Stimulated activated CD4-positive, alpha-beta T cell treated with anti-CD3 and anti-CD28 coated beads, Interleukin-12 subunit alpha, Interleukin-12 subunit beta, amount 100 ng/mL, for 48 hours (primary cell): ENCODE results near the gene RASL12.
"Not testable (repeated sequence)": the region's sequence is repeated elsewhere in the genome, so short reads cannot be mapped to it uniquely, and the experiment has no call there.

Source experiments
- DNase-seq, 3 donors: peaks; one replicate each; pipeline ENCODE4 v3.0.0-alpha.2; 2020; ENCODE audit warnings: low read depth in 2 of 3, low spot score in 1 of 3

Gene RASL12

DNA sequence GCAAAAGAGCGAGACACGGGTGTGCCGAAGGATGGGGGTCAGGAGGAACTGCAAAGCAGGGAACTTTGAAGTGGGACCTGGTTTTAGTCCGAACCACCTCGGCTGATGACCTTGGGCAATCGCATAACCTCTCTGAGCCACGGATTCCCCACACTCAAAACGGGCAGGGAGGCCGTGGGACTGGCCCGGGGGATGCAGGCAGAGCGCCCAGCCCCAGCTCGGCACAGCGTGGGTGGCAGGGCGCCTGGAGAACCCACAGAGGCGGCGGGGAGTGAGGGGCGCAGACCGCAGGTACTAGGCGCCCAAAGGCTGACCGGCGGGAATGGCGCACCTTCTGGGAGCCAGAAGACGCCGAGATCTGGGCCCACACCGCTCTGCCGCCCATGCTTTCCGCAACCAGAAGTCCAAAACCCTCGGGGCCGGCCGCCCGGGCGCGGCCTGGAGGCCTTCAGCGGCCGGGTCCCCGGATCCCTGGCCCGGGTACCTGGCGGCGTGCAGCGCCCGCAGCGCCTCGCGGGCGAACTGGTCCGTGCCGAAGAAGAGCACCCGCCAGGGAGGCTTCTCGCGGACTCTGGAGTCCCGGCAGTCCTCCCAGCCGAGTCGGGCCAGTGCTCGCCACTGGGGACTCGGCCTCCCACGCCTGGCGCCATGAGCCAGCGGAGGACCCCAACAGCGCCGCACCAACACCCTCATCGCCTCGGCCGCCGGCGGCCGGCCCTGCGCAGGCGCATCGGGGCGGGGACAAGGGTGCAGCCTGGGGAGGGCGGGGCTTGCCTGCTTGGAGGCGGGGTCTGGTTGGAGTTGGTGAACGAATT is 38.7 kb downstream of the RASL12 start, which contains the start of gene MTFMT:
TSS of gene MTFMT (minus strand) at position 719 of the 815 bp plus-strand sequence. CDS start at position 693, 26 bp downstream.
- peak; percentile 78 to 94 (median 94) for DNase-seq

DNA sequence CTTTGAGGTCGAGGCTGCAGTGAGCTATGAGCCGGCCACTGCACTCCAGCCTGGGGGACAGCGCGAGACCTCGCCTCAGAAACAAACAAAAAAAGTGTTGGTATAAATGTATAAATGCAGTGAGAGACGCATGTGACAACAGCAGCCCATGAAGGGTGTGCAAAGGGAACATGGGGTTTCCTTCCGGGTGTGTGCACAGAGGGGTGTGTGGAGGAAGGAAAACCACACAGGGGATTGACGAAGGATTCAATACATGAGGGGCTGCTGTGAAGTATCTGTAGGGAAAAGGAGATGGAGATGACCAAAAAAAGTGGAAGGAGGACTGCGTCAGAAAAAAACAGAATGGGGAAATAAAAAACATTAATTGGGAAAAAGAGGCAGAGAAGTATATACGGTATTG is 39.5 kb downstream of the RASL12 start:
- DNase-seq, result no peak

DNA sequence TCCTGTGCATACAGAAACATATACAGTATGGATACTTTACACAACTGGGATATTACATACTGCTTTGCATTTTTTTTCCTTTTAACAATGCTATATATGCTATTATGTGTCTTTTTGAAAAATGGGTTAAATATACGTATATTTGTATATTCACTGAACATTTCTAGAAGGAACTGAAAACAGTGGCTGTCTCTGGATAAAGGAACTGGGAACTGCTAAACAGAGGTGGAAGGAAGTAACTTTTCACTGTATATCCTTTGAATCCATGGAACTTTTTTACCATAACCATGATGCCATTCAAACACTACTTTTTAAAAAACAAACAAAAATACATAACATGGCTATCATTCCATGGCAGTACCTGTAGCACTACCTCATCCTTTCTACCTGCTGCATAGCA is 40.2 kb downstream of the RASL12 start:
- no peak for DNase-seq

DNA sequence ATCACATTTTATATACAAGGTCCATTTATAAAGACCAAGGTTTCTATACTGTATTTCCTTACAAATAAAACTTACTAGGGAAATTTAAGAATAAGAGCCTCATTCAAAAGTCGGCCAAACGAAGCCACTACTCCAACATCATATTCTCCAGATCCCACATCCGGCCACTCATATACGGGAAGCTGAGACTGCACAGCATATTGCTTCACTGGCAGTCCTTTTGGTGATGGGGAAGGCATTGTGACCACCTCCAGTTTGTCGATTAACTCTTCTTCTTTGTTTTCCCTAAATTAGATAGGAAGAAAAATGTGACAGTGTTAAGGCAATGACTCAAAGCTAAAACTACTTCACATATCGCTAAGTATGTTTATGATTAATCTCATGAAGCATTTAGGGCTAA is 41.0 kb downstream of the RASL12 start:
- DNase-seq, result no peak

DNA sequence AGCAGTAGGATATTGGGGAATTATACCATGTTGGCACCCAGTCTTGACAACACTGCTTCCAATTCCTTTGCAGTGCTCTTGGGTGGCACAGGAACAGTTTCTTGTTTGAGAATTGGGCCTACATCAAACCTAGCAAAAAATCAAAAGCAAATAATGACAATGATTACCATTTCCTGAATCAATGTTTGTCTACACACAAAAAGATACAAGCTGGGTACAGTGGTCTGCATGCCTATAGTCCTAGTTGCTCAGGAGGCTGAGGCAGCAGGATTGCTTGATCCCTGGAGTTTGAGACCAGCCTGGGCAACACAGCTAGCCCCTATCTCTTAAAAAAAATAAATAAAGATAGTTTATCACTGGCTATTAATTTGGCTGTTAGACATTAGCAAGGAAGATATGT is 46.3 kb downstream of the RASL12 start:
- DNase-seq, result no peak

DNA sequence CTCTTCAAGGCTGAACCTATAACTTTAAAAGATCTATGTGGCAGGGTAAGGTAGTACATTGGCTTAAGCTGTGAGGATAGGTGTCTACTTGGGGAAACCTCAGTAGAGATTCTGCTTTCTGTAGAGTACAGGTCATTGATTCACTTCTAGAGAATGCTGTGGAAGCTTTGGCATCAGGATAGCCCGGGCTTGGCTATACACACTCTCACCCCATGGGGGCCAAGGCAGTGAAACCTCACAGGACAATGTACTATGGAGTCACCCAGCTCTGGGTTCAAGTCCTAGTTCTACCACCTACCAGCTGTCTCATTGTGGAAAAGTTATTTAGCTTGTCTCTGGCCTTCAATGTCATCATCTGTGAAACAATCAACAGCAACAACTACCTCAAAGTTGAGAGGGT is 47.4 kb downstream of the RASL12 start:
- no peak for DNase-seq

DNA sequence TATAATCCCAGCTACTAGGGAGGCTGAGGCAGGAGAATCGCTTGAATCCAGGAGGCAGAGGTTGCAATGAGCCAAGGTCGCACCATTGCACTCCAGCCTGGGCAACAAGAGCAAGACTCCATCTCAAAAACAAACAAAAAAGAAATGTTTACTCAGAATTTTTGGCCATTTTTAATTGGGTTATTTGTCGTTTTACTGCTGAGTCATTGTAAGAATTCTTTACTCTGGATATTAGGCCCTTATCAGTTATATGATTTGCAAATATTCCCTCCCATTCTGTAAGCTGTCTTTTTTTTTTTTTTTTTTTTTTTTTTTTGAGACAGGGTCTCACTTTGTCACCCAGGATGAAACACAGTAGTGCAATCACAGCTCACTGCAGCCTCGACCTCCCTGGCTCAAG is 56.6 kb downstream of the RASL12 start:
- DNase-seq, result not testable (repeated sequence)

DNA sequence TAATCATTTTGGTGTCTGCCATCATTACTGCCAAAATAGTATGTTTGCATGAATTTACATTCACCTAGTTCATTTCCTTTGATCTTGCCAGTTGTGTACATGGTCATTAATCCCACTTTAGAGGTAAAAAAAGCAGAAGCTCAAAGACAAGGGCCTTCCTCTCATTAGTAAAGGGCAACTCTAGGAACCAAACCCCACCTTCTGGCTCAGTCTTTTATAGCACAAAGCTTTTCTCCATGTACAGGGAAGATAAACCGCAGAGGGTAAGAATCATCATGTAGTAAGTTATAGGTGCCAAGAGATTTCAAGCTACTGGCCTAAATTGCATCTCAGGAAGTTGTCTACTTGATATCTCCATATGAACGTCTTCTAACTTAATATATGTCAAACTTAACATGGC is 58.8 kb downstream of the RASL12 start:
- DNase-seq, result no peak

DNA sequence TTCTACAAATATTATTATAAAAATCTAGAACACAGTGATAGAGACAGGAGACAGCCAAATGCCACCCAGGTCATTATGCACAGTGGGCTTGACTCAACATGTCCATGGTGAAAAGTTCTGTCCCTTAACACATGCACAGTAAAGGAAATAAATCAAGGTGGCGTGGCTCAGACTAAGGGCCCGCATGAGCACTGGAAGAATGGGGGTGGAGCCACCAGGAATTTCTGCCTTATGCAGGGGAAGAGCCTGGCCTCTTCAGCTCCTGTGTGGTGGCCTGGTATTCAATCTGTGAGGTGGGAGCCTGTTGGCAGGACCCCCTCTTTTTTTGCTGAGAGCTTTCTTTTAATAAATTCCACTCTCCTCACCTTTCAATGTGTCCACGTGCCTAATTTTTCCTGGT is 60.9 kb downstream of the RASL12 start:
- DNase-seq, result no peak

DNA sequence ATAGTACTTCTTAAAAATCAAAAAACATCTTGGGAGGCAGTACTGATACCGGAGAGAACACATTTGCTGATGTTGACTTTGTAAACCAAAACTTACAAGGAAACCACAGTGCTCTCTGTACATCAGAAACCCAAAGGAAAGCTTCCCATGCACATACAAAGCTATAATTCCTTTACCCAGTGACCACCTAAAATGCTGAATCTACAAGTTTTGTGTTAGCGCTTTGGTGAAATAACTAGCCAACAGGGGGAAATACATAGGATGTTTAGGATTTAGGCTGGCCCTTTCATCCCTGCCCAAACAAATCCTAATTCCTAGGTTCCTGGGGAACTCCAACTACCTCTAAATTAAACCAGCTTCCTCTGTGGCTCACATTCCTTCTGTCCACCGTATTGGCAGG is 62.8 kb downstream of the RASL12 start:
- DNase-seq, result no peak
